ENCODE results near the gene RUNX1.

RUNX1 gene

GRCh38 chr21:34991366-34991957, 57.6 kb downstream of the RUNX1 start:
- no peak for DNase-seq

- DNase-seq = no peak
These were observed 58.3 kb downstream of the RUNX1 start for GRCh38 chr21:34990842-34991241.

- DNase-seq = peak; percentile 77 to 78
These were observed 59.6 kb downstream of the RUNX1 start for GRCh38 chr21:34989337-34990151.

GRCh38 chr21:34988625-34989024, 60.5 kb downstream of the RUNX1 start:
- no peak for DNase-seq

- DNase-seq = no peak
These were observed 61.0 kb downstream of the RUNX1 start for GRCh38 chr21:34988139-34988538.

- DNase-seq = peak in 1 of 2 experiments; percentile 38
These were observed 61.5 kb downstream of the RUNX1 start for GRCh38 chr21:34987501-34988072.

GRCh38 chr21:34986561-34987500, 62.3 kb downstream of the RUNX1 start:
- peak; percentile 84 to 86 for DNase-seq

- DNase-seq = peak in 1 of 2 experiments; percentile 27
These were observed 64.6 kb downstream of the RUNX1 start for GRCh38 chr21:34984356-34985058.

- peak; percentile 73 to 80 for DNase-seq
These were observed 65.4 kb downstream of the RUNX1 start for GRCh38 chr21:34983680-34984086.

- DNase-seq = no peak
These were observed 67.3 kb downstream of the RUNX1 start for GRCh38 chr21:34981791-34982190.

GRCh38 chr21:34980423-34981115, 68.5 kb downstream of the RUNX1 start:
- DNase-seq = no peak

GRCh38 chr21:34979383-34979782, 69.7 kb downstream of the RUNX1 start:
- DNase-seq = no peak

GRCh38 chr21:34977333-34977732, 71.8 kb downstream of the RUNX1 start:
- no peak for DNase-seq

- DNase-seq = peak; percentile 76 to 77
These were observed 74.7 kb downstream of the RUNX1 start for GRCh38 chr21:34974162-34974981.

- no peak for DNase-seq
These were observed 75.4 kb downstream of the RUNX1 start for GRCh38 chr21:34973685-34974084.

- no peak for DNase-seq
These were observed 77.4 kb downstream of the RUNX1 start for GRCh38 chr21:34971656-34972055.

GRCh38 chr21:34970566-34970965, 78.5 kb downstream of the RUNX1 start:
- DNase-seq = no peak

- no peak for DNase-seq
These were observed 79.0 kb downstream of the RUNX1 start for GRCh38 chr21:34970167-34970500.

GRCh38 chr21:34969423-34970166, 79.5 kb downstream of the RUNX1 start:
- no peak for DNase-seq
